Stromal cell of bone marrow (primary cell): Measurements from ENCODE around the gene SLIT1.

ENCODE experiments used
- DNase-seq: peaks from one replicate; pipeline ENCODE4 v3.0.0-alpha.2; 2012; ENCODE audit warnings: low read depth

The SLIT1 gene

GRCh38 chr10:97200616-97201015 is 14.9 kb upstream of the SLIT1 start:
- DNase-seq = no peak

- no peak for DNase-seq
Measured at GRCh38 chr10:97199152-97199551, 13.4 kb upstream of the SLIT1 start.

DNA sequence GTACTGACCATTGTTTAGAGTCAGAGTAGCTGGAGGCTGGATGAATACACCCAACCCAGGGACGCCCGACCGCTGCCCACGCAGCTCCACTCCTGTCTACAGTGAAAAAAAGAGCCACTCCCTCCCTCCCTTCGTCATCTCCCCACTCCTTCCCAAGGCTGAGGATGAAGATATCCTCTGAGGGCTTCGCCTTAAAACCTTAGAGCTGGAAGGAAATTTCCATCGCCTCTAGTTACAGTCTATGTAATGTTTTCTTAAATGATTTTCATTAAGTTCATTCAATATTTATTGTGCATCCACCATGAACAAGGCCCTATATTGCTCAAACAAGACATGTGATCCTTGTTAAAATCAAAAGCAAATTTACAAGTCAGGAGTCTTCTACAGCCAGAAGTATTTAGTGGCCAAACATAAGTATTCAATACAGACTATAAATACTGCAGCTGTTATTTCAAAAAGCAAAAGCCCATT is 11.3 kb upstream of the SLIT1 start:
- no peak for DNase-seq

DNA sequence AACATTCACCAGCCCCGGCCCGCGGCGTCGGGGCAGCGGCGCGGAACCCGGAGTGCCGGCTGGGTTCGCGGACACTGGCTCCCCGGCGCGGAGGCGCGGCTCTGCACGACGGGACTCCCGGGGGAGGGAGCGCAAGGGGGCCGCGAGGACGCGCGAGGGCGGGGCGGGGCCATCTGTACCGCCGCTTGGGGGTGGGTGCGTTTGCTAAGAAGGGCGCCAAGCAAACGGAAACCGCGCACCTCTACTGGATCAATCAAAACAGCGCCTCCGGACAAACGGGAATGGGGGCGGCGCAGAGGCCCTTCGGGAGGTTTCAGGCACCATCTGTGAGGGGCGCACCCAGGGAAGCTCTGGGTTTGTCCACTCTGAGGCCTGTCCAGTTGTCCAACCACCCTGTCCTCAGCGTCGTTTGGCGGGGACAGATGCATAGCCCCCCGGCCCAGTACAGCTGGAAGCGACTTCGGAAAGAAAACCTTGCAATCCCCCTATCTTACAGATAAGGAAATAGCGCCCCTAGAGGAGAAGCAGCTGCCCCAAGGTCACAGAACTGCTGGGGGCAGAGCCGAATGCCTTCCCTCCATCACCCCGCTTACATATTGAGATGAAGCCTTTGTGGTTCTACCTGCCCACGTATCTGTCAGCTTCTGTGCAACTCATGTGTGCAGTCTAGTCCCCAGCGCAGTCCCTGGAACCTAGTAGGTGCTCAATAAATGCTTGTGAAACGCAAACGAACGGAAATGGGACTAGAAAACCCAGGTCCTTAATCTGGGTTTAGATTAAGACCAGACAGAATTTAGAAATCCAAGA is 10.7 kb upstream of the SLIT1 start:
- peak; percentile 15 for DNase-seq

DNA sequence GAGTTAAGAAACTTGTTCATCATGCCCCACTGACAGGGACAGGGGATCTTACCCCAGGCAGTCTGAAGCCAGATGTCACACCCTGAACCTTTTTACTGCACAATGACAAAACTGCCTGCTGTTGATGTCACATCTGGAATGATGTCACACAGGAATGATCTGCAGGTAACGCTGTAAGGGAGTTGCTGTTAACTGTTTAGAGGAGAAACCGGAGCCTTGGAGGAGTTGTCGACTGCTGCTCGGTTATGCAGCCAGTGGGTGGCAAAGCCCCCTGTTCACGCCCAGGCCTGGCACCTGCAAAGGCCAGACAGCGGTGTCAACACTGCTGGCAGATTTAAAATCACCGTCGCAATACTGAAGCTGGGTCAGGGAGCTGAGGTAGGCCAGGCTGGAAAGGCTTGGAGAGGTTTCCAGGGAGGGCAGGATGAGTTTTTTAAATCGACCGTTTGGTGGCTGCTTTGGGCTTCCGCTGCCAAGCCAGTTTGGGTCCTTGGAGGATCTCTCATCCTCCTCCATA is 10.0 kb upstream of the SLIT1 start:
- DNase-seq = no peak

GRCh38 chr10:97192952-97193435 is 7.2 kb upstream of the SLIT1 start:
- no peak for DNase-seq

DNA sequence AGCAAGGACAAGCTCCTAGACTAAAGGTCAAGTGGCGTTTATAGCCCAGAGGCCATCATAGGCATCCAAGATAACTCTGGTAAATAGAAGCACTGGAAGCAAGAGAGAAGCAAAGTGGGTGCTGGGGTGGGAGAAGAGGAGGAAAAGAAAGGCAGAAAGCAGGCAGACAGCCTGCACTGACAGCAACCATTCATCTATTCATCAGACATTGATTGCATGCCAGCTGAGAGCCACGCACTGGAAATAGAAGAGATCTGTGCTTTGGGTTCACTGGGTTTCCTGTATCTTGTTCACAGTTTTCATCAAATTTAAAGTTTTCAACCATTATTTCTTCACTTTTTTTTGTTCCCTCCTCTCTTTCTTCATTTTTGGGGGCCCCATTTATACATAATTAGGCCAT is 4.7 kb upstream of the SLIT1 start:
- DNase-seq = no peak

- no peak for DNase-seq
Measured at GRCh38 chr10:97188261-97188711, 2.5 kb upstream of the SLIT1 start.

DNA sequence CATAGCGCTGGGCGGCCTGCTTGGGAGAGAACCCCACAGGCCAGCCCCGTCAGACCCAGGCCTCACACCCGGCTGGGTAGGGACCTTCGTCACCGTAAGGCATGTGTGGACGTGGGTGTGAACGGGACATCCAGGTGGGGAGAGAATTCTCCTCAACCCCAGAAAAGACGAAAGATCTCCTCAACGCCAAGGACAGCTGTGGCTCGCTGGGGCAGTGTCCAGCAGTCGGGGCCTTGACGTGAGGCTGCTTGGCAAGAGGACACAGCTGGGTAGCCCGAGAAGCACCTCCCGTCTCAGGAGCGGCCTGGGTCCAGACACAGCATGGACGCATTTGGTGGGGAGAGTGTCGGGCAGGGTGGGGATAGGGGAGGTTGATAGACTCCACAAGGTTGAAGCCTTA is 1.2 kb upstream of the SLIT1 start:
- DNase-seq = no peak

DNA sequence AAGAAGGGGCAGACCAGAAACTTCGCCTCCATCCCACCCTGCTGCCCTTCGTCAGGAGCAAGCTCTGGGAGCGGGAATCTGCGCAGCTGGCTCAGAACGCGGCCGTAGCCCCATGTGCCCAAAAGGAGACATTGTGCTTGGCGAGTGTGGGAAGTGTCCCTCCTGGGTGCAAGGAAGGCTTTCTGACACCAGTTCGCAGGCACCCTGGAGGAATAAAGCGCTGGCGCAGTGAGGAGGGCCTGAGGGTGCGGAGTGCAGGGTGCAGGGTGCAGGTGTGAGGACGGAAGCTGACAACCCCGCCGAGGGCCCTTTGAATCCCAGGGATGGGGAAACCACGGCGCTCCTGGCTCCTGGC is 811 bp downstream of the SLIT1 start:
- no peak for DNase-seq

DNA sequence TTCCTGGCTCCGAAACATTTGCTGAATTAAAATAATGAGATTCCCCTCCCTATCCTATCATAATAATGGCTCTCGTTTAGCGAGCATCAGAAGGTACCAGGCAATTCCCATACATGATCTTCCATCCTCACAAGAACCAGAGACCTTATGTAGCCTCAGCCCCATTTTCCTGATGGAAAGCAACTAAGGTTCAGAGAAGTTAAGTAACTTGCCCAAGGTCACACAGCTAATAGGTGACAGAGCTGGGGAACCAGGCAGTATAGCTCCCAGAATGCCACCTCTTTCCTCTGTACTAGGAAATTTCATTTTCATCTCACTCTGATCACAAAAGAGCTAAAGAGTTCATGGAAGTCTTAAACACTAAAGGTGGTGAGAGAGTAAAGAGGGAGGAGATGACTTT is 2.4 kb downstream of the SLIT1 start:
- no peak for DNase-seq

- no peak for DNase-seq
Measured at GRCh38 chr10:97182288-97182990, 3.3 kb downstream of the SLIT1 start.

DNA sequence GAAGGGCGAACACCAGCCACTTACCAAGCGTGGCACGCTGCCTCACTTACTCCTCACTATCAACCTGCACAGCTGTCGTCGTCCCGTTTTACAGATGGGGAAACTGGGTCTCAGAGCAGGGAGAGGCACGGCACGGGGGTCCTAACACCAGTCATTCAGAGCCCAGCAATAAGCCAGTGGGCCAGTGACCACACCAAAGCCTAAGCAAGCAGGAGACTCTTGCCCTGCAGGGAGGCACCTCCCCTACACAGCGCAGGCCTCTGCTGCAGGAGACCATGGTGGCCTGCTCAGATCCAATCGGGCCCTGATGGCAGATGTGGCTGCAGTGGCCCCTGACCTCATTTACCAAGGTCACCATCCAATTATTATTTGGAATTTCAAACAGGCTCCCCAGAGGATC is 4.8 kb downstream of the SLIT1 start:
- DNase-seq = no peak

DNA sequence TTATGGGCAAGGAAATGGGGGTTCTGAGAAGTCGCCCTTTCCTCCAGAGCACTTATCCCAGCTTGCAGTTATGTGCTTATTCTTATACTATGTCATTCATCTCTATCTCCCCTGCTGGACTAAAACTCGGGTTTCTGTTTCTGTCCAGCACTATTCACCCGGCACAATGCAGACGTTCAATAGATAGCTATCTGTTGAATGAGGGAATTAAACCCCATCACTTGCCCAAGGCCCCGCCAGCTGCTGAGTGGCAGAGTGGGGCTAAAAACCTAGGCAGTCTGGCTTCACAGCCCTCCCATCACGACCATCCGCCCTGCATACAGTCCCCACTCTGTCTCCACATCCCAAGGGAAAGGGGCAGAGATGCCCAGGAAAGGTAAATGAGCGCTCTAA is 5.4 kb downstream of the SLIT1 start:
- DNase-seq = no peak

- no peak for DNase-seq
Measured at GRCh38 chr10:97179731-97180362, 5.9 kb downstream of the SLIT1 start.

DNA sequence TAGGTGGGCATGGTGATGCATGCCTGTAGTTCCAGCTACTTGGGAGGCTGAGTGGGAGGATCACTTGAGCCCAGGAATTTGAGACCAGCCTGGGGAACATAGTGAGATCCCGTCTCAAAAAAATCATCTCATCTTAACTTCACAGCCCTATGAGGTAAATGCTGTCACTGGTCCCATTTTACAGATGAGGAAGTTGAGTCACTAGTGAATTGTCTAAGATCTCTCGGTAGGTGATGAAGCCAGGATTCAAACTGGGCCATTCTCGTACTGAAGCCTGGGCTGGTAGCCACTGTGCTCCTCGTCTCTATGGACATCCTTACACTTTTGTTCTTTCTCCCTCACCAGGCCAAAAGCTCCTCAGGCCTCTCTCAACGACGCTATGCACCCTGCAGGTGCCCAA is 6.4 kb downstream of the SLIT1 start:
- DNase-seq = no peak

GRCh38 chr10:97178074-97178473 is 7.7 kb downstream of the SLIT1 start:
- no peak for DNase-seq

DNA sequence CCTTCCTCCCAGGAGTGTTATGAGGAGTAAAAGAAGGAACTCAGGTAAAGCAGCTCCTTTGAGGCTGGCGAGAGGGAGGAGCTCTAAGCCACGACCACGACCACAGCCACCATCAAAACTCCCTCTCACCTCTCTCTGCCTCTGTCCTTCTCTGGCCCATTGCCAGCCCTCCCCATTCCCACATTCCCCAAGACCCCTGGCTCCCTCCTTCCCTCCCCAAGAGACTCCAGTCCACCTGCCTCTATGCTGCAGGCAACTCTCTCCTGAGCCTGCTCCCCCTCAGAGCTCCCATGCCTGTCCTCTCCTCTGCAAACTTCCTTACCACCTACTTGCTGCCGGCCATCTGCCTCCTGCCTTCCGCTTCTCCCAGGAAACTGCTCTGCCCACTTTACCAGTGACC is 9.5 kb downstream of the SLIT1 start:
- DNase-seq = no peak

DNA sequence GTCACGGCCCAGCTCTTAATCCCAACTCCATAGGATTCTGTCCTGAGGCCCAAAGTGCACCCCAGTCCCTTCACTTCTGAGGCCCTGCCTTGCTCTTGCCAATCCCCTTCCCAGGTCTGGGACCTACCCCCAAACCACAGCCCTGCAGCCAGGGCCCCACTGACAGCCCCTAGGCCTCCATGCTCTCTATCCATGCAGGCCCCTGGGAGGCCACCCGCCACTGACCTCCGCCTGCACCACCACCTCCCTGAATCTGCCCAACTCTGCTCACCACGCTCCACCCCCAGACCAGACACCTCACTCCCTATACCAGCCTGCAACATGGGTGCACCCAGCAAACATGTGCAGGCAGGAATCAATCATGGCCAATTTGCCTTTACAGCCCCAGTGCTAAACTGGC is 10.2 kb downstream of the SLIT1 start:
- no peak for DNase-seq

DNA sequence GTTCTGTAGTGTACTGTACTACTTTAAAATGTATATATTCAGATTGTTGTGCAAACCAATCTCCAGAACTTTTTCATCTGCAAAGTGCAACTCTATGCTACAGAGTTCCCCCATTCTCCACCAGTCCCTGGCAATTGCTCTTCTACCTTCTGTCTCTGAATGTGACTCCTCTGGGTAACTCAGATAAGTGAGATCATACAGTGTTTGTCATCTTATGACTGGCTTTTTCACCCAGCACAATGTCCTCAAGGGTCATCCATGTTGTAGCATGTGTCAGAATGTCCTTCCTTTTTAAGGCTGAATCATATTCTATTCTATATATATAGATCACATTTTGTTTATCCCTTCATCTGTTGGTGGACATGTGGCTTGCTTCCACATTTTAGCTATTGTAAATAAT is 10.8 kb downstream of the SLIT1 start:
- no peak for DNase-seq

GRCh38 chr10:97174276-97174775 is 11.4 kb downstream of the SLIT1 start:
- DNase-seq = no peak

- no peak for DNase-seq
Measured at GRCh38 chr10:97173036-97173435, 12.7 kb downstream of the SLIT1 start.

DNA sequence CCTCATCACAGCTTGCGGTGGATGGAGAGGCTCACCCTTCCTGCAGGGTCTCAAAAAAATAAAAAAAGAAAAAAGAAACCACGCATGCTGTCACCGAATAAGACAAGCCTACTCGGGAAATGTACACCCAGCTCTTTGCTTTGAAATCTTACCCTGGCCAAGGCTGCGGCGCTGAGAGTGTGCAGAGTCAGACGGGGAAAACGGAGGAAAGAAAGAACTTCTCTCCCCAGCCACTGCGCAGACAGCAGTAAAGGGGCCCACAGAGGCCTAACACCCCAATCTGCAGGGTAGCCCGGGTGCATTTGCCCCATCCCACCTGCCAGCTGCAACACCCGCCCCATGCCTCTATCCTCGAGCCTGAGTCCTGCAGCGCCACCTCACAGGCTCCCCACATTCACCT is 14.8 kb downstream of the SLIT1 start:
- DNase-seq = no peak
